ENCODE measurements around the gene DPEP2NB.
A peak's percentile ranks its signal among the peaks of the same experiment; 100 is the strongest.
"Not testable (repeated sequence)": the region's sequence is repeated elsewhere in the genome, so short reads cannot be mapped to it uniquely, and the experiment has no call there.

DPEP2NB gene

GRCh38 chr16:68031951-68032350 is 16.2 kb upstream of the DPEP2NB start:
- H3K4me1 ChIP-seq (ENCODE audit: insufficient read depth, low read length), result no peaks in the 10 kb centered on the region
- H3K9me3 ChIP-seq (ENCODE audit: control insufficient read depth, insufficient read depth, low read length), result no peaks in the 10 kb centered on the region
- H3K36me3 ChIP-seq (ENCODE audit: insufficient read depth, low read length), result no peaks in the 10 kb centered on the region
- no peak overlapping the region for H3K9ac ChIP-seq (ENCODE audit: low read depth, low read length)

- not testable (repeated sequence) for H3K4me1 ChIP-seq (ENCODE audit: insufficient read depth, low read length); H3K36me3 ChIP-seq (ENCODE audit: insufficient read depth, low read length); H3K9ac ChIP-seq (ENCODE audit: low read depth, low read length); H3K9me3 ChIP-seq (ENCODE audit: control insufficient read depth, insufficient read depth, low read length)
Measured at GRCh38 chr16:68030108-68030507, 14.4 kb upstream of the DPEP2NB start.

- Histone ChIP-seq H3K9me3 (ENCODE audit: control insufficient read depth, insufficient read depth, low read length) (no peaks in the 10 kb centered on the region), H3K4me1 (ENCODE audit: insufficient read depth, low read length) (no peaks in the 10 kb centered on the region), H3K9ac (ENCODE audit: low read depth, low read length) (no peak overlapping the region), H3K36me3 (ENCODE audit: insufficient read depth, low read length) (no peaks in the 10 kb centered on the region)
Measured at GRCh38 chr16:68028996-68029395, 13.3 kb upstream of the DPEP2NB start.

GRCh38 chr16:68022728-68023537 is 7.2 kb upstream of the DPEP2NB start, which contains the start of the genes DDX28 and DUS2:
DDX28 (minus strand) TSS chr16:68023232; CDS start chr16:68023202, 30 bp downstream.
DUS2 (plus strand) TSS chr16:68023284; CDS start chr16:68038024, 14,740 bp downstream.
- H3K9ac ChIP-seq (ENCODE audit: low read depth, low read length), result peak within 1 kb of the TSS; percentile 99
- H3K4me1 ChIP-seq (ENCODE audit: insufficient read depth, low read length), result peaks cover 7% of the 10 kb centered on the region
- no peaks in the 10 kb centered on the region for H3K9me3 ChIP-seq (ENCODE audit: control insufficient read depth, insufficient read depth, low read length)
- no peaks in the 10 kb centered on the region; the same call in 1 of the 2 replicates for H3K36me3 ChIP-seq (ENCODE audit: insufficient read depth, low read length)

GRCh38 chr16:68022278-68022727 is 6.6 kb upstream of the DPEP2NB start:
- peak overlapping the region; percentile 99 for H3K9ac ChIP-seq (ENCODE audit: low read depth, low read length)

GRCh38 chr16:68021490-68021889 is 5.8 kb upstream of the DPEP2NB start:
- Histone ChIP-seq H3K9me3 (ENCODE audit: control insufficient read depth, insufficient read depth, low read length) (no peaks in the 10 kb centered on the region), H3K36me3 (ENCODE audit: insufficient read depth, low read length) (no peaks in the 10 kb centered on the region; the same call in 1 of the 2 replicates), H3K4me1 (ENCODE audit: insufficient read depth, low read length) (peaks cover 7% of the 10 kb centered on the region), H3K9ac (ENCODE audit: low read depth, low read length) (no peak overlapping the region)

More at GRCh38 chr16:68022278-68022727, 6.6 kb upstream of the DPEP2NB start:
- Histone ChIP-seq H3K36me3 (ENCODE audit: insufficient read depth, low read length) (no peaks in the 10 kb centered on the region; the same call in 1 of the 2 replicates), H3K4me1 (ENCODE audit: insufficient read depth, low read length) (peaks cover 7% of the 10 kb centered on the region), H3K9me3 (ENCODE audit: control insufficient read depth, insufficient read depth, low read length) (no peaks in the 10 kb centered on the region)

GRCh38 chr16:68019167-68019680 is 3.5 kb upstream of the DPEP2NB start:
- H3K9me3 ChIP-seq (ENCODE audit: control insufficient read depth, insufficient read depth, low read length), result no peaks in the 10 kb centered on the region

GRCh38 chr16:68013440-68013839 is 2.3 kb downstream of the DPEP2NB start:
- H3K9ac ChIP-seq (ENCODE audit: low read depth, low read length), result no peak overlapping the region
- H3K36me3 ChIP-seq (ENCODE audit: insufficient read depth, low read length), result no peaks in the 10 kb centered on the region
- H3K4me1 ChIP-seq (ENCODE audit: insufficient read depth, low read length), result peaks cover 5% of the 10 kb centered on the region
- no peaks in the 10 kb centered on the region for H3K9me3 ChIP-seq (ENCODE audit: control insufficient read depth, insufficient read depth, low read length)

More at GRCh38 chr16:68019167-68019680, 3.5 kb upstream of the DPEP2NB start:
- H3K4me1 ChIP-seq (ENCODE audit: insufficient read depth, low read length), result peaks cover 7% of the 10 kb centered on the region
- H3K9ac ChIP-seq (ENCODE audit: low read depth, low read length), result no peak overlapping the region
- no peaks in the 10 kb centered on the region; the same call in 1 of the 2 replicates for H3K36me3 ChIP-seq (ENCODE audit: insufficient read depth, low read length)

GRCh38 chr16:68009872-68010271 is 5.8 kb downstream of the DPEP2NB start:
- not testable (repeated sequence) for H3K36me3 ChIP-seq (ENCODE audit: insufficient read depth, low read length); H3K9me3 ChIP-seq (ENCODE audit: control insufficient read depth, insufficient read depth, low read length); H3K9ac ChIP-seq (ENCODE audit: low read depth, low read length); H3K4me1 ChIP-seq (ENCODE audit: insufficient read depth, low read length)

GRCh38 chr16:68009157-68009735 is 6.5 kb downstream of the DPEP2NB start:
- Histone ChIP-seq H3K9ac (ENCODE audit: low read depth, low read length) (no peak overlapping the region), H3K9me3 (ENCODE audit: control insufficient read depth, insufficient read depth, low read length) (no peaks in the 10 kb centered on the region), H3K36me3 (ENCODE audit: insufficient read depth, low read length) (no peaks in the 10 kb centered on the region), H3K4me1 (ENCODE audit: insufficient read depth, low read length) (peaks cover 9% of the 10 kb centered on the region)

GRCh38 chr16:68005786-68006286 is 9.9 kb downstream of the DPEP2NB start:
- no peaks in the 10 kb centered on the region for H3K9me3 ChIP-seq (ENCODE audit: control insufficient read depth, insufficient read depth, low read length)
- peaks cover 9% of the 10 kb centered on the region for H3K4me1 ChIP-seq (ENCODE audit: insufficient read depth, low read length)
- no peak overlapping the region for H3K9ac ChIP-seq (ENCODE audit: low read depth, low read length)
- H3K36me3 ChIP-seq (ENCODE audit: insufficient read depth, low read length), result no peaks in the 10 kb centered on the region

- H3K9ac ChIP-seq (ENCODE audit: low read depth, low read length), result no peak overlapping the region
- H3K36me3 ChIP-seq (ENCODE audit: insufficient read depth, low read length), result no peaks in the 10 kb centered on the region
- no peaks in the 10 kb centered on the region for H3K9me3 ChIP-seq (ENCODE audit: control insufficient read depth, insufficient read depth, low read length)
- peaks cover 9% of the 10 kb centered on the region for H3K4me1 ChIP-seq (ENCODE audit: insufficient read depth, low read length)
Measured at GRCh38 chr16:68005211-68005610, 10.5 kb downstream of the DPEP2NB start.

- Histone ChIP-seq H3K9me3 (ENCODE audit: control insufficient read depth, insufficient read depth, low read length) (no peaks in the 10 kb centered on the region), H3K36me3 (ENCODE audit: insufficient read depth, low read length) (no peaks in the 10 kb centered on the region), H3K4me1 (ENCODE audit: insufficient read depth, low read length) (peaks cover 4% of the 10 kb centered on the region; the same call in 1 of the 2 replicates), H3K9ac (ENCODE audit: low read depth, low read length) (no peak overlapping the region)
Measured at GRCh38 chr16:68003031-68003430, 12.7 kb downstream of the DPEP2NB start.

GRCh38 chr16:68000450-68000849 is 15.3 kb downstream of the DPEP2NB start:
- Histone ChIP-seq H3K9ac (ENCODE audit: low read depth, low read length) (no peak overlapping the region), H3K4me1 (ENCODE audit: insufficient read depth, low read length) (peaks cover under 1% of the 10 kb centered on the region; the same call in 1 of the 2 replicates), H3K9me3 (ENCODE audit: control insufficient read depth, insufficient read depth, low read length) (no peaks in the 10 kb centered on the region), H3K36me3 (ENCODE audit: insufficient read depth, low read length) (no peaks in the 10 kb centered on the region)

All from ES-I3 (cell line).